Loucy (cell line): Measurements from ENCODE around the gene NDRG3.

Source experiments
- H2AFZ ChIP-seq: fragments of 200-600 bp; sonication (generic); 2 replicates; pipeline ENCODE4 v1.6.0; 2016; ENCODE audit warnings: antibody characterized with exemption, mild to moderate bottlenecking, low read length, moderate library complexity
- H3F3A ChIP-seq: fragments of 200-600 bp; 2 replicates; pipeline ENCODE4 v1.6.0; 2016; ENCODE audit warnings: antibody characterized with exemption, low read depth, mild to moderate bottlenecking
- H3K27me3 ChIP-seq: fragments of 200-600 bp; sonication (generic); 2 replicates; pipeline ENCODE4 v1.6.1; 2014; ENCODE audit warnings: low read length, mild to moderate bottlenecking; ENCODE audit not compliant: insufficient read depth, poor library complexity, severe bottlenecking
- H3K36me3 ChIP-seq: fragments of 200-600 bp; sonication (generic); 2 replicates; pipeline ENCODE4 v1.6.1; 2016; ENCODE audit warnings: low read length; ENCODE audit not compliant: insufficient read depth
- H3K4me1 ChIP-seq: fragments of 200-600 bp; sonication (generic); 2 replicates; pipeline ENCODE4 v1.5.1; 2014; ENCODE audit warnings: low read length, mild to moderate bottlenecking; ENCODE audit not compliant: insufficient read depth, poor library complexity, severe bottlenecking
- H3K4me2 ChIP-seq: fragments of 200-600 bp; sonication (generic); 2 replicates; pipeline ENCODE4 v1.6.0; 2014; ENCODE audit warnings: antibody characterized with exemption, low read length, low read depth, mild to moderate bottlenecking; ENCODE audit not compliant: poor library complexity, severe bottlenecking
- H3K4me3 ChIP-seq: fragments of 200-600 bp; sonication (generic); 2 replicates; pipeline ENCODE4 v1.5.1; 2014; ENCODE audit warnings: low read length, mild to moderate bottlenecking, mixed read lengths; ENCODE audit not compliant: poor library complexity, severe bottlenecking
- H3K79me2 ChIP-seq: fragments of 200-600 bp; sonication (generic); 2 replicates; pipeline ENCODE4 v1.6.1; 2014; ENCODE audit warnings: low read length; ENCODE audit not compliant: insufficient read depth
- H3K9ac ChIP-seq: fragments of 200-600 bp; sonication (generic); 2 replicates; pipeline ENCODE4 v1.6.0; 2014; ENCODE audit warnings: mild to moderate bottlenecking, low read depth, low read length, moderate library complexity; ENCODE audit not compliant: poor library complexity, severe bottlenecking
- H3K9me2 ChIP-seq: fragments of 200-600 bp; sonication (generic); replicated peaks from 2 replicates; pipeline ENCODE4 v1.6.1; 2016; ENCODE audit warnings: low read depth, low read length, mixed read lengths
- H3K9me3 ChIP-seq: fragments of 200-600 bp; sonication (generic); 2 replicates; pipeline ENCODE4 v1.6.1; 2014; ENCODE audit warnings: mild to moderate bottlenecking, antibody characterized with exemption, low read length, low read depth; ENCODE audit not compliant: insufficient read depth
- H4K20me1 ChIP-seq: fragments of 200-600 bp; sonication (generic); 2 replicates; pipeline ENCODE4 v1.6.0; 2014; ENCODE audit warnings: antibody characterized with exemption, low read length, mild to moderate bottlenecking; ENCODE audit not compliant: insufficient read depth, poor library complexity, severe bottlenecking
- EZH2phosphoT487 ChIP-seq: fragments of 200-600 bp; IDR thresholded peaks from 2 replicates; pipeline ENCODE4 v1.6.1; 2018; ENCODE audit warnings: antibody characterized with exemption, mild to moderate bottlenecking, moderate library complexity, borderline replicate concordance
- TF ChIP-seq, protein P1 (sequence below): fragments of 200-600 bp; sonication (generic); conservative IDR thresholded peaks from 2 replicates; pipeline ENCODE4 v1.5.1; 2014; ENCODE audit warnings: mild to moderate bottlenecking, antibody characterized with exemption, low read length

Gene NDRG3

DNA sequence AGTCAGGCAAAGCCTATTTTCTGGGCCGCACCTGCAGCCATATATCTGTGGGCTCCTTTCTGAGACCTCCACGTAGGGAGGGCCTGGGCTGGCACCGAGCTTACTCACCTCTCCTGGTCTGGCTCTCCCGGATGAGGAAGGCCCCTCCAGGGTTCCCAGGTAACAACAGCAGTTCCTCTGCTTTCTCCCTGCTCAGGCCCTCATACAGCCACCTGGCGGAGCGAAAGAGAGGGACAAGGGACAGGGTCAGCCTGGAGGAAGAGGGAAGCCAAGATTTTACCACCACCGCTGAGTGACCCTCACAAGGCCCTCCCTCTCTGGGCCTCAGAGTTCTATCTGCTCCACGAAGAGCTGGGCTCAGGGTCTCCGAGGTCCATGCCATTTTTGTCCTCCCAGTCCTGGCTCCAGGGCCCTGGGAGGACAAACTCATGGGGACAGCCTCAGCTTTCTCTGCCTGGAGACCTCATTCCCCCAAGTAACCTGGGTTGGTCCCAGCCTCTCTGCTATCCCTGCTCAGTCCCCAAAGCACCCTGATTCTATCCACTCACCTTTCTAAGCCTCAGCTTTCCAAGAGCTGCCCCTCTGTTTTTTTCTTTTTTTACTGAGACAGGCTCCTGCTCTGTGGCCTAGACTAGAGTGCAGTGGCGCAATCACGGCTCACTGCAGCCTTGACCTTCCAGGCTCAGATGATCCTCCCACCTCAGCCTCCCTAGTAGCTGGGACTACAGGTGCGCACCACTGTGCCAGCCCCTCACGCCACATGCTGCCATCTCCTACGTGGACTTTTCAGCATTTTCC lies 113.2 kb downstream of the NDRG3 start:
- H4K20me1 ChIP-seq, result no peaks in the 10 kb centered on the region
- H3K79me2 ChIP-seq, result peaks cover 24% of the 10 kb centered on the region; the same call in 1 of the 2 replicates
- no peak overlapping the region for H3K4me3 ChIP-seq
- H3K27me3 ChIP-seq, result no peaks in the 10 kb centered on the region
- no peaks in the 10 kb centered on the region for H3K9me2 ChIP-seq
- H3K36me3 ChIP-seq, result peaks cover 53% of the 10 kb centered on the region; the same call in 1 of the 2 replicates
- no peak overlapping the region for H3K4me2 ChIP-seq
- TF ChIP-seq, protein P1, sequence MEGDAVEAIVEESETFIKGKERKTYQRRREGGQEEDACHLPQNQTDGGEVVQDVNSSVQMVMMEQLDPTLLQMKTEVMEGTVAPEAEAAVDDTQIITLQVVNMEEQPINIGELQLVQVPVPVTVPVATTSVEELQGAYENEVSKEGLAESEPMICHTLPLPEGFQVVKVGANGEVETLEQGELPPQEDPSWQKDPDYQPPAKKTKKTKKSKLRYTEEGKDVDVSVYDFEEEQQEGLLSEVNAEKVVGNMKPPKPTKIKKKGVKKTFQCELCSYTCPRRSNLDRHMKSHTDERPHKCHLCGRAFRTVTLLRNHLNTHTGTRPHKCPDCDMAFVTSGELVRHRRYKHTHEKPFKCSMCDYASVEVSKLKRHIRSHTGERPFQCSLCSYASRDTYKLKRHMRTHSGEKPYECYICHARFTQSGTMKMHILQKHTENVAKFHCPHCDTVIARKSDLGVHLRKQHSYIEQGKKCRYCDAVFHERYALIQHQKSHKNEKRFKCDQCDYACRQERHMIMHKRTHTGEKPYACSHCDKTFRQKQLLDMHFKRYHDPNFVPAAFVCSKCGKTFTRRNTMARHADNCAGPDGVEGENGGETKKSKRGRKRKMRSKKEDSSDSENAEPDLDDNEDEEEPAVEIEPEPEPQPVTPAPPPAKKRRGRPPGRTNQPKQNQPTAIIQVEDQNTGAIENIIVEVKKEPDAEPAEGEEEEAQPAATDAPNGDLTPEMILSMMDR, result no peak
- TF ChIP-seq EZH2phosphoT487, result no peak
- H3K4me1 ChIP-seq, result peaks cover 35% of the 10 kb centered on the region
- peaks cover 4% of the 10 kb centered on the region; the same call in 1 of the 2 replicates for H3F3A ChIP-seq
- H2AFZ ChIP-seq, result no peak overlapping the region
- no peak overlapping the region for H3K9ac ChIP-seq
- no peaks in the 10 kb centered on the region for H3K9me3 ChIP-seq

DNA sequence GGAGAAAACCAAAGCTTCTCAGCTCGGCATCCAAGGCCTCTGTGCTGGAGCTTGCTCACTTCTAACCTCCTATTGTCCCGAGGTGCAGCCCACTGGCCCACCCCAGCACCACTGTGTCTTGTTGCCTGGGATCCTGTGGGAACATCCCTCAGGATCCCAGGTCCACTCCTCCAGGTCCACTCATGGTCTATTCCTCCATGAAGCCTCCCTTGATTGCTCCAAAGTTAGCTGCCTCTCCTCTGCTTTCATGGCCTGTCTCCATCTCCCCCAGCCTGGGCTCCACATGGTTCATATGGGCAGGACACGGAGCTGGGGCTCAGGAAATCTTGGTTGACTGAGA lies 113.8 kb downstream of the NDRG3 start:
- H3K79me2 ChIP-seq, result peaks cover 24% of the 10 kb centered on the region; the same call in 1 of the 2 replicates
- H3F3A ChIP-seq, result peaks cover 4% of the 10 kb centered on the region; the same call in 1 of the 2 replicates
- H3K27me3 ChIP-seq, result no peaks in the 10 kb centered on the region
- no peaks in the 10 kb centered on the region for H4K20me1 ChIP-seq
- H3K9me2 ChIP-seq, result no peaks in the 10 kb centered on the region
- peaks cover 58% of the 10 kb centered on the region; the same call in 1 of the 2 replicates for H3K36me3 ChIP-seq
- H3K4me1 ChIP-seq, result peaks cover 35% of the 10 kb centered on the region
- no peak overlapping the region for H3K4me2 ChIP-seq
- no peak overlapping the region for H2AFZ ChIP-seq
- H3K9ac ChIP-seq, result no peak overlapping the region
- H3K9me3 ChIP-seq, result no peaks in the 10 kb centered on the region
- no peak overlapping the region for H3K4me3 ChIP-seq
- no peak for TF ChIP-seq EZH2phosphoT487
- TF ChIP-seq, protein P1, result no peak

DNA sequence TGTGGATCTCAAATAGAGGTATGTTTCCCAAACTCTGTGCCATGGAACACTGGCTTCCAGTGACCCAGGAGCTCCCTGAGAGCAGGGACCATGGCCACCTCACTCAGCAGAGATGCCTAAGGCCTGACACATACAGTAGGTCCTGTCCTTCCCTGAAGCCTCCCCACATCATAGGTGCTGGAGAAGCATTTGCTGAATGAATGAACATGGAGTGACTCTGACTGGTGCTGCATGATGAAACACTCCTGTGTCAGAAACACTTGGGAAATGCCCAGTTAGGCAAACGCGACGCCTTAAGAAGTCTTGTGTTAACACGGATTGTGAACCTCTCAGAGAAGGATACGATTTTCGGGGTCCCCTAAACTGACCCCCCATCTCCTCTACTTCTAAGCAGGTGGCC lies 114.2 kb downstream of the NDRG3 start:
- Histone ChIP-seq H3F3A (peaks cover 4% of the 10 kb centered on the region; the same call in 1 of the 2 replicates), H3K9me2 (no peaks in the 10 kb centered on the region), H3K9me3 (no peaks in the 10 kb centered on the region), H2AFZ (no peak overlapping the region), H3K4me2 (no peak overlapping the region), H4K20me1 (no peaks in the 10 kb centered on the region), H3K9ac (no peak overlapping the region), H3K4me3 (no peak overlapping the region), H3K79me2 (peaks cover 24% of the 10 kb centered on the region; the same call in 1 of the 2 replicates), H3K27me3 (no peaks in the 10 kb centered on the region), H3K4me1 (peaks cover 35% of the 10 kb centered on the region), H3K36me3 (peaks cover 63% of the 10 kb centered on the region; the same call in 1 of the 2 replicates)
- no peak for TF ChIP-seq EZH2phosphoT487
- TF ChIP-seq, protein P1, result no peak
